Ovary (tissue), 3 donors: ENCODE data around the gene USP10.

Source experiments
- CTCF ChIP-seq, 3 donors: fragments of 450-650 bp in 2 of 3; fragments of 200-600 bp in 1 of 3; IDR thresholded peaks; one replicate each; pipeline versions ENCODE4 v1.5.1 to v1.8.0; 2016 to 2022; ENCODE audit warnings: antibody characterized with exemption in 3 of 3, mild to moderate bottlenecking in 1 of 3
- EP300 ChIP-seq: sonication (generic); formaldehyde crosslinking; IDR thresholded peaks from one replicate; pipeline ENCODE4 v1.6.1; 2017; ENCODE audit warnings: antibody characterized with exemption
- POLR2A ChIP-seq: fragments of 450-650 bp; IDR thresholded peaks from one replicate; pipeline ENCODE4 v1.6.1; 2017; ENCODE audit warnings: antibody characterized with exemption, mild to moderate bottlenecking, moderate library complexity
- donor health status: DM: no; HTN: no; CAD: no.

GRCh38 chr16:84716740-84717139 lies 16.9 kb downstream of the USP10 start:
- no peak for TF ChIP-seq CTCF (IDR thresholded peaks at IDR 0.05)
- no peak for TF ChIP-seq EP300
- TF ChIP-seq POLR2A, result no peak
